ENCODE results near the gene SLC49A4.

- TF ChIP-seq EZH2 (IDR thresholded peaks at IDR 0.05; ENCODE audit: borderline replicate concordance, low read depth, low read length, poor library complexity, severe bottlenecking) (no peak), CTCF (conservative IDR thresholded peaks at IDR 0.05; ENCODE audit: low read depth, low read length) (no peak)
Observed at GRCh38 chr3:122903171-122903570, 108.3 kb downstream of the SLC49A4 start.
